CD1c-positive myeloid dendritic cell (primary cell): ENCODE data around the gene IL17REL.

ENCODE experiments used
- DNase-seq: peaks from one replicate; pipeline ENCODE4 v3.0.0-alpha.2; 2016; ENCODE audit errors: extremely low spot score

The IL17REL gene

GRCh38 chr22:49945042-49945794 is 67.3 kb downstream of the IL17REL start:
- DNase-seq: peak; percentile 76
